GM18508 (cell line): ENCODE results near the gene PRPF31.
"Not testable (repeated sequence)": the region's sequence is repeated elsewhere in the genome, so short reads cannot be mapped to it uniquely, and the experiment has no call there.

Experiments used
- ATAC-seq: cut with Tn5 transposase; IDR thresholded peaks from one replicate; pipeline ENCODE4 v1.9.1; 2021; ENCODE audit warnings: moderate number of reproducible peaks; ENCODE audit not compliant: insufficient read depth, unreplicated experiment

PRPF31 gene

GRCh38 chr19:54160182-54160811, 44.7 kb downstream of the PRPF31 start:
- ATAC-seq, result no peak

DNA sequence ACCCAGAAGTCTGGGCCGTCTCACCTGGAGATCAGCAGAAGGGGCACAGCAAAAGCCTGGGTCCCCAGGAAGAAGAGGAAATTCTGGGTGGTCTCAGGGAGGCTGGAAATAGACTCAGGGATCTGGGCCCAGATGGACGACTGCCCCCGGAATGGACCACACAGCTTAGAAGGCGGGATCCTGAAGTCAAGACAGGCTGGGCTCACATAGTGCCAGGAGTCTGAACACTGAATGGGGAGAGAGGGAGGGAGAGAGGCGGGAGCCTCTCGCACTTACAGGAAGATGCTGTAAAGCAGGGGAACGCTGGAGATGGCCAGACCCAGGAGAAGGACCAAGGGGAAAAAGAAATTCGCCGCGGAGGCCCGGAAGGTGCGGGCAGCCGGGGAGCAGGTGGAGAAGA, 45.3 kb downstream of the PRPF31 start:
- ATAC-seq, result no peak

- ATAC-seq, result no peak
These were observed 46.8 kb downstream of the PRPF31 start for GRCh38 chr19:54162241-54162805.

GRCh38 chr19:54162884-54163283, 47.3 kb downstream of the PRPF31 start:
- ATAC-seq, result no peak

- no peak for ATAC-seq
These were observed 49.0 kb downstream of the PRPF31 start for GRCh38 chr19:54164369-54165068.

DNA sequence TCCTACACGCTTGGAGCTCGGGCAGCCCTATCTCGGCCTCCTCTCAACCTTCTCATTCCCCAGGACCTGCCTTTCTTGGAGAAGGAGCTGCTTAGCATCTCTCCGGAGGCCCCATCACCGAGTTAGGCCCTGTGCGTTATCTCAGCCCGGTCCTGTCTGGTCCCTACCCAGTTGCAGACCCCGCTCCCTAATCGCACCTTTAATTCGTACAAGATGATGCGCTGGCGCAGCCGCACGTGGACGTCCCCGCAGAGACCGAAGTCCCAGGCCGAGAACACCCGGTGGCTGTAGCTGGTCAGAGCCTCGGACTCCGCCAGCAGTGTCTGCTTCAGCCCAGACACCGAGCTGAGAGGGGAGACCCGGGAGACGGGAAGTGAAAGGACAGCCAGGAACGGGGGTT, 49.7 kb downstream of the PRPF31 start:
- ATAC-seq, result no peak

- ATAC-seq, result no peak
These were observed 52.8 kb downstream of the PRPF31 start for GRCh38 chr19:54168174-54168917.

DNA sequence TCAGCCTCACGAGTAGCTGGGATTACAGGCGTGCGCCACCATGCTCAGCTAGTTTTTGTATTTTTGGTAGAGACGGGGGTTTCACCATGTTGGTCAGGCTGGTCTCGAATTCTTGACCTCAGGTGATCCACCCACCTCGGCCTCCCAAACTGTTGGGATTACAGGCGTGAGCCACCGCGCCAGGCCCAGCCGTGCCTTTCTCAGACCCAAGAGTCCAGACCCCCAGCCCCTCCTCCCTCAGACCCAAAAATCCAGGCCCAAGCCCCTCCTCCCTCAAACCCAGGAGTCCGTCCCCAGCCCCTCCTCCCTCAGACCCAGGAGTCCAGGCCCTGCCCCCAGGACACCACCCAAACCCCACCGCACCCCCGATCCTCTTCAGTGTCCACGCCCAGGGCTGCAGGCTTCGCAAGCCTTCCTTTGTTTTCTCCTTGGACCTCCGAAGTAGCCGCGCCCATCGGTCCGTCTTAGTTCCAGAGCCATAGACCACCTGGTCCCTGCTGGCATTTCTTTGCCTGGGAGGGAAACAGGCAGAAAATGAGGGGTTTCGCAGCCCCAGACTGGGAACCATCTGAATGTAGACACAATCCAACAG, 53.7 kb downstream of the PRPF31 start:
- ATAC-seq, result no peak

DNA sequence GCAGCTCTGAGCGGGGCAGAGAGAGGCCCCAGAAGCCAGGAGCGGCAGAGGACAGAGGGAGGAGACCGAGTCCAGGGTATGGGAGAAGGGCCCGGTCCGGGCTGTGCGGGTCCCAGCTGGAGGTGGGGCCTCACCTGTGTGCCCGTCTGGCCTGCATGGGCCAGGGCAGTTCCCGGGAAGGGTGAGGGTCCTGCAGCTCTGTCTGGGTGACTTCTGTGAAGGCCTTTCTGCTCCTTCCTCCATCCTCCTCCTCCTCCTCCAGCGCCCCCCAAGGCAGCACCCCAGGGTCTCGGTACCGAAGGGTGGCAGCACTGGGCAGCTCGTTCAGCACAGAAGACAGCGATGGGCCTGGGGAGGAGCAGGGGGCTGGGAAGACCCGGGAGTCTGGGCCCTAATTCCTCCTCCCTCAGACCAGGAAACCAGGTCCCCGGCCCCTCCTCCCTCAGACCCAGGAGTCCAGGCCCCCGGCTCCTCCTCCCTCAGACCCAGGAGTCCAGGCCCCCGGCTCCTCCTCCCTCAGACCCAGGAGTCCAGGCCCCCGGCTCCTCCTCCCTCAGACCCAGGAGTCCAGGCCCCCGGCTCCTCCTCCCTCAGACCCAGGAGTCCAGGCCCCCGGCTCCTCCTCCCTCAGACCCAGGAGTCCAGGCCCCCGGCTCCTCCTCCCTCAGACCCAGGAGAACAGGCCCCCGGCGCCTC, 56.3 kb downstream of the PRPF31 start:
- not testable (repeated sequence) for ATAC-seq

DNA sequence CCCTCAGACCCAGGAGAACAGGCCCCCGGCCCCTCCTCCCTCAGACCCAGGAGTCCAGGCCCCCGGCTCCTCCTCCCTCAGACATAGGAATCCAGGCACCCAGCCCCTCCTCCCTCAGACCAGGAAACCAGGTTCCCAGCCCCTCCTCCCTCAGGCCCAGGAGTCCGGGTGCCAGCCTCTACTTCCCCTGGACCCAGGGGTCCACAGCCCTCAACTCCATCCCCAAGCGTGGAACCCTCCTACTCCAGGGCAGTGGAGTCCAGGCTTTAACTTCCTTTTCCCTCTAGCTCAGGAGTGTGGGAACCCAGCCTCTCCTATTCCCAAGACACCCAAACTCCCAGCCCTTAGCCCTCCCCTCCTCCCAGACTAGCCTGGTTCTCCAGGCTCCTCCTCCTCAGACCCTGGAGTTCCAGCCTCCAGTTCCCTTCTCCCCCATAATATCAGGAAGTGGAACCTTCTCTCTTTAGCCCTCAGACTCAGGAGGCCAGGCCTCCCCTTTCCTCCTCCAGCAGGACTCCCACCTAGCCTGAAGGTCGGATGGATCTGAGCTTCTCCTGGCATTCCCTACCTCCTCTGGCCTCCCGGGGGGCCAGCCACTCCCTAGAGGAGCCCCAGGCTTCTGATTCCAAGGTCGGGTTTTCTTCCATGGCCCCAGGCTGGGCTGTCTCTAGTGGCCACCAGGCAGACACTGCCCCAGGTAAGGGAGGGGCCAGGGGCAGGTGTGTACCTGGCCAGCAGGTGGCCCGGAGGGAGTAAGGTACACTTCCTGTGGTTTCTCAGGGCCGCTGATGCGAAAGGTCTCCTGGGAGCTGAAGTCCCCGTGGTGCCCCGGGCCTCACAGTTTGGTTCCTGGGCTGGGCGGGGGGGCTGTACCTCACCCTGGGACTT, 57.2 kb downstream of the PRPF31 start, which contains the start of gene TMC4:
Gene TMC4, minus strand, starts transcription at position 690 of the 888 bp plus-strand sequence. Its CDS starts 43 bp downstream, at position 647.
- no peak for ATAC-seq

GRCh38 chr19:54173359-54173699, 57.8 kb downstream of the PRPF31 start:
- no peak for ATAC-seq

DNA sequence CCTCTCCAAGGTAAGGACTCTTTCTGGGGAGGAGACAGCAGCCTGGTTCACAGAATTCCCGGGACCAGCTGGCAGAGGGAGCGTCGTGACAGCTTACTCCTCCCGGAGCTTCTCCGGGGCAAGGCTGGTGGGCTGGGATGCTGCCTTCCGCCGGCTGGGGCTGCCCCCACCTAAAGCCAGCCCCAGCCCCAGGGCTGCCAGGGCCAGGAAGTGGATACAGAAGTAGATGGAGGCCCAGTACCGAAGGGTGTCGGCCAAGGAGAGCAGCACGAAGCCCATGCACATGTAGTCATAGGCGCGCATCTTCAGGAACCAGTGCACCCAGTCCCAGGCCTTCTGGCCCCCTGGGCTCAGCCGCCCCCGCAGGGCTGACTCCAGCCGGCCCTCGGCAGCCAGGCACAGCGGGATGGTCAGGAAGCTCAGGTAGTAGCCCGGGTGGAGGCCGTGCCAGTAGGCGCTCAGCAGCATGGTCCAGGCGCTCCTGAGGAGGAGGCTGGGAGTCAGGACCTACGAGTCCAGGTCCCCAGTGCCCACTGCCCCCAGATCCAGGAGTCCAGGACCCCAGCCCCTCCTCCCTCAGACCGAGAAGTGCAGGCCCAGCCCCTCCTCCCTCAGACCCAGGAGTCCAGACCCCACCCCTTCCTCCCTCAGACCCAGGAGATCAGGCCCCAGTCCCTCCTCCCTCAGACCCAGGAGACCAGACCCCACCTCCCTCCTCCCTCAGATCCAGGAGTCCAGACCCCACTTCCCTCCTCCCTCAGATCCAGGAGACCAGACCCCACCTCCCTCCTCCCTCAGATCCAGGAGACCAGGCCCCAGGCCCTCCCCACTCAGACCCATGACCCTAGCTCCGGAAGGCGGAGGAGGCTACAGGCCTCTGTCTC, 58.6 kb downstream of the PRPF31 start:
- no peak for ATAC-seq

DNA sequence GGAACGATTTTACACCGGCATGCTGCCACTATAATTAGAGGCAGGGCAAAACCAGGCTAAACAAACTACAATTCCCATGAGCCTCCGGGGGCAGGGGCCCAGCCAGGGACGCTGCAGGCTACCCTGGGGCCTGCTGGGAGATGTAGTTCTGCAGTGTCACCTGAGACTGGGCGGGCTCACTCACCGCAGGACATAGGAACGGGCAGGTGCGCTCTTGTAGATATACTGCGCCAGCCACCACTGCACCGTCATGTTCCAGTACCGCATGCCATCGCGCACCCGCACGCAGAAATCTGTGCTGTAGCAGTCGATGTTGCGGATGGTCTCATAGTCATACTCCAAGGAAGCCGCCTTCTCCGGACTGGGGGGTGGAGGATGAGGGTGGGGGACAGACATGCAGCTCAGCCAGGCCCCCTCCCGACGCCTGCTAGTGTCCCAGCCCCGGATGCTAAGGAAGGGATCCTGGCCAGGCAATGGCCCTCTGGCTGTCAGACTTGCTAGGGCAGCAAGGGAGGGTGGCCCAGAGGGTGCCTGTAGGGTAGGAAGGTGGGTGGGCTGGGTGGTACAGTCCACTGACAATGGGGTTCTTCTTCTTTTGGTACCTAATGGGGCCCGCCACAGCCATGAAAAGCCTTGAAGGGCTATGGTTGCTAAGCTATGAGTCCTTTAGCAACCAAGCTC, 63.2 kb downstream of the PRPF31 start:
- ATAC-seq, result no peak

- no peak for ATAC-seq
These were observed 63.8 kb downstream of the PRPF31 start for GRCh38 chr19:54179262-54179852.

DNA sequence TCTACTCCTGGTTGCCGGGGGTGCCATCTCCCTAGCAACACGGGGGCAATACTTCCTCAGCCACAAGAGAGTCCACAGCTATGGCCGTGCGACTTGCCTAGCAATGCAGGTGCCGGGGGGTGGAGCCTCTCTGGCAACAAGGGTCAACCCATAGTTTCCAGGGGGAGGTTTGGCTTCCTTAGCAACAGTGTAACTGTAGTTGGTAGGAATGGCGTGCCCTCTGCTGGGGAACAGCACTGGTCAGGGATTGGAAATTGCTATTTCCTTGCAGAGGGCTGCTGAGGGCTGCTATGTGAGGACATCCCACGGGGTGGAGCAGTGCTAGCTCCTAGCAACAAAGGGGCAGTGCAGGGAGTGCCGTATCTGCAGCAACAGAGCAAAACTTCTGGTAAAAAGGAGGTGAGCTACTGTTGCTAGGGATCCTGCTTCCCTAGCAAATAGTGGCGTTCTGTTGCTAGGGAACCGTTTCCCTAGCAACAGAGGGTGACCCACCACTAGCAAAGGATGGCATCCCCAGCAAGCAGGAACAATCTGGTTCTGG, 64.4 kb downstream of the PRPF31 start:
- no peak for ATAC-seq

DNA sequence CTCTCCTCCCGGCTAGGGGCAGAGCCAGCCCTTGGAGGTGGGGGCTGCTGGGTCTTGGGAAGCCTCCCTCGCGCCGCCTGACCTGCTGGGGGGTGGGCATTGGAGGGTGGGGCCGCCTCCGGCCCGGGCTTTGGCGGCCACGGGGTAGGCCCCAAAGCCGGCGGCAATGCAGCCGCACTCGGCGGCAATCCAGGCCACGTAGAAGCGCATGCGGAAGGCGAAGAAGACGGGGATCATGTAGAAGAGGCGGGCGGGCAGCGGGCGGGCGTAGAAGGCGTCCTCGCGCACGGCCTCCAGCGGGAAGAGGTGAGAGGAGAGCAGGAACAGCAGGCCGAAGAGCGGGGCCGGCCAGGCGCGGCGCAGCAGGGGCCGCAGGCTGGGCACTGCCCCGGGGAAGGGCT, 65.1 kb downstream of the PRPF31 start:
- ATAC-seq, result no peak
